Neuronal stem cell (in vitro differentiated cells): ENCODE measurements around the gene NFILZ.

Source experiments
- DNase-seq: peaks from one replicate; pipeline ENCODE4 v3.0.0-alpha.2; 2013; ENCODE audit warnings: low spot score
- H2AFZ ChIP-seq: one replicate; pipeline ENCODE4 v1.6.1; 2013; ENCODE audit warnings: mild to moderate bottlenecking, low read length, inconsistent platforms
- H2AK5ac ChIP-seq: 2 replicates; pipeline ENCODE4 v1.6.1; 2013; ENCODE audit warnings: low read depth, mild to moderate bottlenecking, inconsistent platforms, low read length, moderate library complexity, mixed read lengths
- H2BK120ac ChIP-seq: 2 replicates; pipeline ENCODE4 v1.6.1; 2013; ENCODE audit warnings: low read depth, mild to moderate bottlenecking, inconsistent platforms, low read length, moderate library complexity, mixed read lengths
- H2BK12ac ChIP-seq: one replicate; pipeline ENCODE4 v1.6.1; 2013; ENCODE audit warnings: low read length, inconsistent platforms
- H2BK15ac ChIP-seq: 2 replicates; pipeline ENCODE4 v1.6.1; 2013; ENCODE audit warnings: mild to moderate bottlenecking, low read length, inconsistent platforms, mixed read lengths
- H2BK5ac ChIP-seq: one replicate; pipeline ENCODE4 v1.6.1; 2013; ENCODE audit warnings: inconsistent platforms, mild to moderate bottlenecking, low read length, moderate library complexity
- H3K14ac ChIP-seq: one replicate; pipeline ENCODE4 v1.6.1; 2013; ENCODE audit warnings: low read length, inconsistent platforms
- H3K18ac ChIP-seq: 2 replicates; pipeline ENCODE4 v1.6.1; 2013; ENCODE audit warnings: low read length, inconsistent platforms
- H3K23ac ChIP-seq: 2 replicates; pipeline ENCODE4 v1.6.1; 2013; ENCODE audit warnings: low read depth, mild to moderate bottlenecking, mixed read lengths, low read length, inconsistent platforms; ENCODE audit not compliant: poor library complexity
- H3K27ac ChIP-seq: replicated peaks from 3 replicates; pipeline ENCODE4 v1.5.1; 2013; ENCODE audit warnings: low read length, inconsistent platforms
- H3K27me3 ChIP-seq, 3 experiments: 2 replicates each; pipeline ENCODE4 v1.6.1; 2013; ENCODE audit warnings: low read length in 3 of 3, mild to moderate bottlenecking in 2 of 3, inconsistent platforms in 1 of 3, low read depth in 1 of 3, mixed read lengths in 1 of 3, moderate library complexity in 1 of 3; ENCODE audit not compliant: control insufficient read depth in 3 of 3, insufficient read depth in 3 of 3
- H3K36me3 ChIP-seq, 2 donors: replicated peaks in 1 of 2; 2 replicates each; pipeline ENCODE4 v1.6.1; 2013; ENCODE audit warnings: low read length in 2 of 2; ENCODE audit not compliant: control insufficient read depth in 2 of 2, insufficient read depth in 2 of 2
- H3K4ac ChIP-seq: 2 replicates; pipeline ENCODE4 v1.6.1; 2013; ENCODE audit warnings: inconsistent platforms, mild to moderate bottlenecking, low read length, moderate library complexity
- H3K4me1 ChIP-seq, 2 donors: 1 replicate in 1 of 2; 2 replicates in 1 of 2; pipeline ENCODE4 v1.6.1; 2013; ENCODE audit warnings: low read length in 2 of 2, low read depth in 1 of 2; ENCODE audit not compliant: control insufficient read depth in 2 of 2, insufficient read depth in 1 of 2
- H3K4me2 ChIP-seq: one replicate; pipeline ENCODE4 v1.6.1; 2013; ENCODE audit warnings: mild to moderate bottlenecking, low read length, inconsistent platforms; ENCODE audit not compliant: insufficient read depth, poor library complexity, severe bottlenecking
- H3K4me3 ChIP-seq, 2 donors: 2 replicates each; pipeline ENCODE4 v1.5.1; 2013; ENCODE audit warnings: low read length in 2 of 2, mild to moderate bottlenecking in 2 of 2, inconsistent platforms in 1 of 2, moderate library complexity in 1 of 2
- H3K79me1 ChIP-seq: one replicate; pipeline ENCODE4 v1.6.1; 2013; ENCODE audit warnings: low read depth, mild to moderate bottlenecking, inconsistent platforms, low read length, moderate library complexity
- H3K9ac ChIP-seq: one replicate; pipeline ENCODE4 v1.6.1; 2013; ENCODE audit warnings: mild to moderate bottlenecking, low read depth, low read length, inconsistent platforms; ENCODE audit not compliant: poor library complexity
- H3K9me3 ChIP-seq, 2 donors: replicated peaks in 1 of 2; 2 replicates each; pipeline versions ENCODE3 to v1.6.1; 2013; ENCODE audit warnings: low read length in 2 of 2, mild to moderate bottlenecking in 2 of 2, inconsistent platforms in 1 of 2, low read depth in 1 of 2, mixed read lengths in 1 of 2, moderate library complexity in 1 of 2; ENCODE audit not compliant: control insufficient read depth in 2 of 2, insufficient read depth in 1 of 2
- H4K8ac ChIP-seq: one replicate; pipeline ENCODE4 v1.6.1; 2013; ENCODE audit warnings: low read depth, mild to moderate bottlenecking, inconsistent platforms, low read length, moderate library complexity
- H4K91ac ChIP-seq: one replicate; pipeline ENCODE4 v1.6.1; 2013; ENCODE audit warnings: low read length, low read depth, mild to moderate bottlenecking, inconsistent platforms; ENCODE audit not compliant: poor library complexity
- WGBS, 2 donors: extraction: QIAGEN DNeasy Blood & Tissue Kit; methylation state at CpG; one replicate each; pipeline ENCODE4 v1.1.7; 2013; ENCODE audit warnings: missing lambda C conversion rate in 2 of 2, mixed read lengths in 1 of 2; ENCODE audit not compliant: insufficient read length in 2 of 2, insufficient replicate concordance in 1 of 2; ENCODE audit errors: extremely low coverage in 2 of 2; 5-methylcytosine and 5-hydroxymethylcytosine counted together

The NFILZ gene

DNA sequence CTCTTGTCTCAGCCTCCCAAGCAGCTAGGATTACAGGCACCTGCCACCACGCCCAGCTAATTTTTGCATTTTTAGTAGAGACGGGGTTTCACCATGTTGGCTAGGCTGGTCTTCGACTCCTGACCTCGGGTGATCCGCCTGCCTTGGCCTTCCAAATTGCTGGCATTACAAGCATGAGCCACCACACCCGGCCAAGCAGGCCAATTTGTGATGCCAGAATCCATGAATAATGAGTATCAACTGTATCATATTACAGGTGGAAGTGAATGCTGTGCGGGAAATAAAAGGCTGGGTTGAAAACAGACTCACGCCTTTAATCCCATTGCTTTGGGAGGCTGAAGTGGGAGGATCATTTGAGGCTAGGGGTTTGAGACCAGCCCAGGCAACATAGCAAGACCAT is 3.6 kb upstream of the NFILZ start:
- Histone ChIP-seq H3K18ac (no peak overlapping the region), H3K9ac (no peak overlapping the region), H2BK5ac (no peak overlapping the region), H2AFZ (no peak overlapping the region), H3K4ac (no peak overlapping the region), H3K27me3 (no peaks in the 10 kb centered on the region), H3K27ac (no peak overlapping the region), H2BK15ac (no peak overlapping the region), H4K91ac (no peak overlapping the region), H3K4me3 (no peak overlapping the region), H3K4me2 (no peak overlapping the region), H3K4me1 (peaks cover 0 to 11% of the 10 kb centered on the region in 2 donors), H3K23ac (no peak overlapping the region), H3K9me3 (peaks cover 0 to 2% of the 10 kb centered on the region in 2 donors), H3K14ac (no peak overlapping the region), H4K8ac (no peak overlapping the region), H2BK12ac (no peak overlapping the region), H3K36me3 (no peaks in the 10 kb centered on the region), H2BK120ac (no peak overlapping the region), H2AK5ac (no peak overlapping the region), H3K79me1 (no peaks in the 10 kb centered on the region)
- no peak for DNase-seq
- WGBS, 2 donors, result no CpG with 5 or more reads among the region's 8 CpGs

DNA sequence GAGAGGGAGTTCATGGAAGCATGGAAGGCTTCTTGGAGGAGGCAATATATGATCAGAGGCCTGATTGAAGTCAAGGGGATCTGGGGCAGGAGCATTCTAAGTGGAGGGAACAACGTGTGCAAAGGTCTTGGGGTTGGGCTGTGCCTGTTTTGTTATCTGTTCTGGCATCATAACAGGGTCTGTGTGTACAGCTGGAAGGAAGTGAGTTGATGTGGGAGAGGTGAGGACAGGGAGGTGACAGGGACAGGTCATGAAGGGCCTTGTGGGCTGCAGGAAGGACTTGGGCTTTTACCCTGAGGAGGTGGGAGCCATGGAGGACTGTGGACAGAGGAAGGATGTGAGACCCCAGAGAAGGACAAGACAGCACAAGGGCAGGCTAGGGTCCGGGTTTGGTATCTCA is 1.2 kb upstream of the NFILZ start:
- no peak overlapping the region for H3K4me2 ChIP-seq
- no peak overlapping the region for H2AFZ ChIP-seq
- H3K18ac ChIP-seq, result no peak overlapping the region
- peaks cover 0 to 2% of the 10 kb centered on the region in 2 donors for H3K9me3 ChIP-seq
- H3K27ac ChIP-seq, result no peak overlapping the region
- H2BK12ac ChIP-seq, result no peak overlapping the region
- H3K27me3 ChIP-seq, result no peaks in the 10 kb centered on the region
- no peaks in the 10 kb centered on the region for H3K79me1 ChIP-seq
- no peak overlapping the region for H2AK5ac ChIP-seq
- no CpG with 5 or more reads among the region's 2 CpGs for WGBS, 2 donors
- peaks cover 0 to 11% of the 10 kb centered on the region in 2 donors for H3K4me1 ChIP-seq
- H3K4ac ChIP-seq, result no peak overlapping the region
- no peak overlapping the region for H2BK5ac ChIP-seq
- no peak for DNase-seq
- no peak overlapping the region for H3K4me3 ChIP-seq
- no peak overlapping the region for H2BK15ac ChIP-seq
- no peak overlapping the region for H4K8ac ChIP-seq
- no peak overlapping the region for H3K14ac ChIP-seq
- no peak overlapping the region for H2BK120ac ChIP-seq
- no peaks in the 10 kb centered on the region for H3K36me3 ChIP-seq
- H3K23ac ChIP-seq, result no peak overlapping the region
- no peak overlapping the region for H3K9ac ChIP-seq
- H4K91ac ChIP-seq, result no peak overlapping the region

DNA sequence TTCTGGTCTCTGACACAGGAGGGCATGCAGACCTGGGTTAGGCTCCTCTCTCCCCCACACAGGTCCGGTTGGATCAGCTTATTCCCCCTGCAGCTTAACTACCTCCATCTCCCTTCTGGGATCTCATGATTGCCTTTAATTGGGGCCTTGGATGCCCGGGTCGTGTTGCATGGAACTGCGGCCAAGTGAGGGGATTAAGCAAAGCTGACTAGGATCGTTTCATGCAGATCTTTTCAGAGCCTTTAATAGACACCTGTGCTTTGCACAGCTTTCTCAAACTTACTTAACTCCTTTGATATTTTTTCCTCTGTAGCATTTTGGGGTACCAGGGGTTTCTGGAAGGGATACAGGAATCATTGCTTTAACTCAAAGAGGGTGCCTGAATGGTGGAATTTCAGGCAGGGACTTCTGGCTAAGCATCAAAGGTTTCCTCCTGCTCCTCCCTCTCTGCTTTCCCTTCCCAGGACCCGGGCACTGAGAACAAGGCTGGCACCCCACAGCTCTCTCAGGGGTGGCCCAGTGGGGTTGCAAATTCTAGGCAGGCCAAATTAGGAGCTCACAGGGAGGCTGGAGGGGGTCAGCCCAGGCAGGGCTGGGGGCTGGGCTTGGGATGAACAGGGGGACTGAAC is 477 bp downstream of the NFILZ start:
- Histone ChIP-seq H2AFZ (peak overlapping the region; percentile 88), H3K9me3 (peaks cover 0 to 2% of the 10 kb centered on the region in 2 donors), H2BK15ac (no peak overlapping the region), H2BK120ac (no peak overlapping the region), H3K4me2 (peak overlapping the region; percentile 20), H2AK5ac (peak overlapping the region; percentile 20), H3K14ac (no peak overlapping the region), H4K8ac (no peak overlapping the region), H2BK5ac (no peak overlapping the region), H4K91ac (no peak overlapping the region), H3K36me3 (no peaks in the 10 kb centered on the region), H2BK12ac (no peak overlapping the region), H3K9ac (no peak overlapping the region), H3K27me3 (no peaks in the 10 kb centered on the region), H3K79me1 (no peaks in the 10 kb centered on the region), H3K4me3 (no peak overlapping the region), H3K4ac (no peak overlapping the region), H3K18ac (peak overlapping the region; percentile 38), H3K4me1 (peaks cover 0 to 11% of the 10 kb centered on the region in 2 donors), H3K27ac (peak overlapping the region; percentile 52), H3K23ac (no peak overlapping the region)
- no CpG with 5 or more reads among the region's 6 CpGs for WGBS, 2 donors
- no peak for DNase-seq

DNA sequence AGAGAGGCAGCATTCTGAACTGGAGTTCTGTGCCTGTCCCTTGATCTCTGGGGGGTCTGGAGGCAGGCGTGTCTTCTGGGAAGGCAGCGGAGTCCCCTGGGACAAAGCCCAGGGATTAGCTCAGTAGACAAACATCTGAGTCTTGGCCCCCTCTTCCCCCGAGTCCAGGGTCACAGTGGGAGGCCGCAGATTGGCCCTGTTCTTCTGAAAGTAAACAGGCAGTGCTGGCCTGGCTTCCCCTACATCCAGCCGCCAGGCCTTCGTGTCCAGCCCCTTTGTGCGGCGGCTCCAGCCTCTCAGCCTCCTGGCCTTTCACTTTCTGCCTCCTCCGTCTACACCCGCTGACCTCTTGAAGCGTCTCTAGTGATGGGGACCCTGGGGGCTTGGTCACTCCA is 989 bp downstream of the NFILZ start:
- no peaks in the 10 kb centered on the region for H3K79me1 ChIP-seq
- no peak overlapping the region for H3K4ac ChIP-seq
- peak overlapping the region; percentile 52 for H3K27ac ChIP-seq
- WGBS, 2 donors, result no CpG with 5 or more reads among the region's 11 CpGs
- no peak overlapping the region for H2BK15ac ChIP-seq
- no peak overlapping the region for H3K4me2 ChIP-seq
- H3K18ac ChIP-seq, result peak overlapping the region; percentile 11
- H3K4me3 ChIP-seq, result no peak overlapping the region
- no peak overlapping the region for H2BK5ac ChIP-seq
- DNase-seq, result peak; percentile 48
- no peaks in the 10 kb centered on the region for H3K27me3 ChIP-seq
- H3K4me1 ChIP-seq, result peaks cover 0 to 11% of the 10 kb centered on the region in 2 donors
- peaks cover 0 to 2% of the 10 kb centered on the region in 2 donors for H3K9me3 ChIP-seq
- no peaks in the 10 kb centered on the region for H3K36me3 ChIP-seq
- H2BK120ac ChIP-seq, result no peak overlapping the region
- H2AFZ ChIP-seq, result peak overlapping the region; percentile 88
- no peak overlapping the region for H2AK5ac ChIP-seq
- H2BK12ac ChIP-seq, result no peak overlapping the region
- no peak overlapping the region for H4K91ac ChIP-seq
- H3K9ac ChIP-seq, result no peak overlapping the region
- no peak overlapping the region for H3K14ac ChIP-seq
- no peak overlapping the region for H4K8ac ChIP-seq
- no peak overlapping the region for H3K23ac ChIP-seq
